Epidermal melanocyte (primary cell): ENCODE data around the gene SUSD4.
"Not testable (repeated sequence)": the region's sequence is repeated elsewhere in the genome, so short reads cannot be mapped to it uniquely, and the experiment has no call there.

Source experiments
- DNase-seq: peaks from one replicate; pipeline ENCODE4 v3.0.0; 2011; ENCODE audit warnings: low spot score; ENCODE audit not compliant: insufficient read length

The SUSD4 gene, protein sequence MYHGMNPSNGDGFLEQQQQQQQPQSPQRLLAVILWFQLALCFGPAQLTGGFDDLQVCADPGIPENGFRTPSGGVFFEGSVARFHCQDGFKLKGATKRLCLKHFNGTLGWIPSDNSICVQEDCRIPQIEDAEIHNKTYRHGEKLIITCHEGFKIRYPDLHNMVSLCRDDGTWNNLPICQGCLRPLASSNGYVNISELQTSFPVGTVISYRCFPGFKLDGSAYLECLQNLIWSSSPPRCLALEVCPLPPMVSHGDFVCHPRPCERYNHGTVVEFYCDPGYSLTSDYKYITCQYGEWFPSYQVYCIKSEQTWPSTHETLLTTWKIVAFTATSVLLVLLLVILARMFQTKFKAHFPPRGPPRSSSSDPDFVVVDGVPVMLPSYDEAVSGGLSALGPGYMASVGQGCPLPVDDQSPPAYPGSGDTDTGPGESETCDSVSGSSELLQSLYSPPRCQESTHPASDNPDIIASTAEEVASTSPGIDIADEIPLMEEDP

GRCh38 chr1:223363856-223364684, at the start of gene SUSD4:
SUSD4 (minus strand) TSS chr1:223364176; CDS start chr1:223363425, 751 bp downstream.
- no peak for DNase-seq

DNA sequence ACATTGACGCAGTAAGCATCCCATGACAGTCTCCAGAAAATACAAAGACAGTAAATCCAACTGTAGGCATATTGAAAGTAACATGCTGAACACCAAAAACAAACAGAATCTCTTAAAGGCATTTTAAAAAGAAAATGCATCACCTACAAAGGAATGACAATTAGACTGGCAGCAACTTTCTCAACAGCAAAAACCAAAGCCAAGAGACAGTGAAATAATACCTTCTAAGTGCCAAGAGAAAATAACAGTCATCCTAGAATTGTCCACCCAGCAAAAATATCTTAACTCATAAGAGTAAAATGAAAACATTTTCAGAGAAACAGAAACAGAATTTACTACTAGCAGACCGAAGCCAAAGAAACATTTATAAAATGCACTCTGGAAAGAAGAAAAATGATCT, 49.2 kb upstream of the SUSD4 start:
- DNase-seq = no peak

DNA sequence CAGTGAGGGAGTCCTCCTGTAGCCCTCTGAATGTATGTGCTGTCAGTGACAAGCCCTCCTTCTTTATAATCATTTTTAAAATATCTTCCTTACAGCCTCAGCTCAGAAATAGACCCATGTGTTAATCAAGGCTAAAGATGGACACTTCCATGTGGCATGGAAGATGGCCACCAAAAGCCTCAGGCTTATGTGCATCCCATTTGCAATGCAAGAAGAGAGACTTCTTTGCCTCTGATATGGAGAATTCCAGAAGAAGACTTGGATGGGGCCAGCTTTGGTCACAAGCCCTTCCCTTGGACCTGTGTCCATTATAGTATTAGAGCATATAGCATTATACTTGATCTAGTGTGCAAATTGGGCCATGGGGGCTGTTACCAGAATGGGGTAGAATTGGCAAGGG, 47.7 kb upstream of the SUSD4 start:
- DNase-seq = no peak

DNA sequence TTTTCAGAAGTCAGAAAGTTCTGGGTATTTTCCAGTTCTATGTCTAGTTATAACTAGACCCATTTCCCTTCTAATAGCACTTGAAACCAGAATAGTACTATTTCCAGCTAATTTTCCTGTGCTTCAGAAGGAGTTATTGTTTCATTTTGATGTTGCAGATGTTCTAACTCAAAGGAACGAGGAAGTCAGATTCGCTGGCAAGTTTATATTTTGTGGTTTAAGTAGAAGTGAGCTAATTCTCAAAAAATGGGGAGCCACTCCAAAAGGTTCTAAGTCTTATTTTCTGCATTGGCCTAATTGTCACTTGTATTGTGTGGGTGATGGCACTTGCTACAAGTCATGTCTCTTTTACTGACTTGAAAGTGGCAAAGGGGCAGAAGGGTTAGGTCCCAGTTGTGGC, 47.3 kb upstream of the SUSD4 start:
- no peak for DNase-seq

GRCh38 chr1:223410036-223410435, 46.1 kb upstream of the SUSD4 start:
- DNase-seq = no peak

DNA sequence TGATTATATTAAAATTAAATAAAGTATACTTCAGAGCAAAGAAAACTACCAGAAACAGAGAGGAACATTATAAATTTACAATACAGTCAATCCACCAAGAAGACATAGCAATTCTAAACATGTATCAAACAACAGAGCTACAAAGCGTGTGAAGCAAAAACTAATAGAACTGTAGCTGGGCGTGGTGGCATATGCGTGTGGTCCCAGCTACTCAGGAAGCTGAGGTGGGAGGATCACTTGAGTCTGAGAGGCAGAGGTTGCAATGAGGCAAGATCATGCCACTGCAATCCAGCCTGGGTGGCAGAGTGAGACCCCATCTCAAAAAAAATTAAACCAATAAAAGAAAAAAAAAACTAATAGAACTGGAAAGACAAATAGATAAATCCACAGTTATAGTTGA, 41.5 kb upstream of the SUSD4 start:
- DNase-seq = no peak

DNA sequence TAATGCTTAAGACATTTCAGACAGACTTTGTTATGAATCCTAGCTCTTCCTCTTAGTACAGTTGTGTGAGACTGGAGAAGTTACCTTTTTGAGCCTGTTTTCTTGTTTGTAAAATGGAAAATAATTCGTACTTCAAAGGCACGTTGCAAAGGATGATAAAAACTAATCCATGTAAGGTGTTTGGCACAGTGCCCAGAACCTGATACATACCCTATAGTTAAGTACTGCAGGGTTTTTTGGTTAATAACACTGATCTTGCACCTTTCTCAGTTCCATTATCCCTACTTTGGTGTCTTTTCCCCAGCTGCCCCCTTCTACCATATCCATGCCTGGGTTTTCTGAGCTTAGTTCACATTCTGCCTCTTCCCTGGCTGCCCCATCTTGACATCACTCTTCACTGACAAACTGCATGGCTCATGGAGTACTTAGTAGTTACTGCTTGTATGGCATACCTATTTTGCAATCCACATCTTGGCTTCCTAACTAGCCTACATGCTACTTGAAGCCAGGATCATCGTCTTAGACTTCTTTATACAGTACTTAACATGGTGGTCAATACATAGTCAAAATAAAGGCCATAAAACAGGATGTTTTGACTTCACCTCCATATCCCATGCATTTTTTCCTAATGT, 39.3 kb upstream of the SUSD4 start:
- no peak for DNase-seq

DNA sequence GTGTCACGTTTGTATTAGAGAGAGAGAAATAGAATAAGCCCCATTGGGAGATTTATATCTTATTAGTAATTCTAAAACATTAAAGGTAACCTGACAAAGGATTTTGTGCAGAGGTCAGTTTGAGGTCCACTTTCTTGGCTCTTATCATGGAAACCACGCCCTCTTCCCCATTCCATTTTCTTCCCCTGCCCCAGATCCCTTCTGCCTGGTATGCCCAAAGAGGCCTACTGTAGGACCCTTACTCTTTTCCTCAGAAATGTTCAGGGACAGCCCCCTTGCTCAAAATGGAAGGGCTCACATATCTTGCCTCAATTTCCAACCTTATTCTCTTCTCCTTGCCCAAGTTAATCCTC, 38.8 kb upstream of the SUSD4 start:
- DNase-seq = no peak

- no peak for DNase-seq
These were observed 38.2 kb upstream of the SUSD4 start for GRCh38 chr1:223401873-223402789.

DNA sequence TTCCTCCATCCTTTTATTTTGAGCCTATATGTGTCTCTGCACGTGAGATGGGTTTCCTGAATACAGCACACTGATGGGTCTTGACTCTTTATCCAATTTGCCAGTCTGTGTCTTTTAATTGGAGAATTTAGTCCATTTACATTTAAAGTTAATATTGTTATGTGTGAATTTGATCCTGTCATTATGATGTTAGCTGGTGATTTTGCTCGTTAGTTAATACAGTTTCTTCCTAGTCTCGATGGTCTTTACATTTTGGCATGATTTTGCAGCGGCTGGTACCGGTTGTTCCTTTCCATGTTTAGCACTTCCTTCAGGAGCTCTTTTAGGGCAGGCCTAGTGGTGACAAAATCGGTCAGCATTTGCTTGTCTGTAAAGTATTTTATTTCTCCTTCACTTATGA, 35.4 kb upstream of the SUSD4 start:
- DNase-seq = not testable (repeated sequence)

GRCh38 chr1:223394706-223395105, 30.7 kb upstream of the SUSD4 start:
- DNase-seq = no peak

DNA sequence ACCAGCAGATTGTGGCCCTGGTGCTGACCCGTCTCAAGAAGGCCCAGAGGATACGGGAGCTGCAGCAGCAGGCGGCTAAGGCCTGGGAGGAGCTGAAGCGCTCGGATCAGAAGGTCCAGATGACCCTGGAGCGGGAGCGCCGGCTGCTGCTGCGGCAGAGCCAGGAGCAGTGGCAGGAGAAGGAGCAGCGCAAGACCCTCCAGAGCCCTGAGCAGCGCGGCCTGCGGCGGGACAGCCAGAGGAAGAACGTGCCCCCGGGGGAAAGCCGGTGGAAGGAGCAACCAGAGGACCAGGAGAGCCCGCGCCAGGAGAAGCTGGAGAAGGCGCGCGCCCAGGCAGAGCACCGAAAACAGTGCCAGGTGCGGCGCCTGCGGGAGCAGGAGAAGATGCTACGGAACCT, 30.3 kb upstream of the SUSD4 start:
- no peak for DNase-seq

- no peak for DNase-seq
These were observed 29.6 kb upstream of the SUSD4 start, which contains the start of gene CCDC185 for GRCh38 chr1:223393275-223394214. CCDC185 (plus strand) TSS chr1:223393415; CDS start chr1:223393476, 61 bp downstream.

- DNase-seq = no peak
These were observed 26.6 kb upstream of the SUSD4 start for GRCh38 chr1:223390618-223391017.

DNA sequence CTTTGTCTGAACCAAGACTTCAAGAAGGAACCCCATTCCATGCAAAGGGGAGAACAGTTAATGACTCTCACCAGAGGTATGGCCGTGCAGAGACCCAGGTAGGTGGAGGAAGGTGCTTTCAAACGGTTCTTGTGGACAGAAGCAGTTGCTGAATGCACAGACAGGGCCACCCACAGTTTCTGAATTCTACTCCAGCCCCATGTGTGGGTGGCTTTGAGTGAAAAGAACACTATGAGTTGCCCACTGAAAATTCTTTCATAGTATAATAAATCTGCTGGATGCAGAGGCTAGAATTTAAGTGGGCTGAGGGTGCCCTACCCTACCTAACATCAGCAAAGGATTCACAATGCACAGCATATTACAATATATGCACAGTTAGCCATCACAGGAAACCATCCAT, 22.0 kb upstream of the SUSD4 start:
- DNase-seq = no peak

DNA sequence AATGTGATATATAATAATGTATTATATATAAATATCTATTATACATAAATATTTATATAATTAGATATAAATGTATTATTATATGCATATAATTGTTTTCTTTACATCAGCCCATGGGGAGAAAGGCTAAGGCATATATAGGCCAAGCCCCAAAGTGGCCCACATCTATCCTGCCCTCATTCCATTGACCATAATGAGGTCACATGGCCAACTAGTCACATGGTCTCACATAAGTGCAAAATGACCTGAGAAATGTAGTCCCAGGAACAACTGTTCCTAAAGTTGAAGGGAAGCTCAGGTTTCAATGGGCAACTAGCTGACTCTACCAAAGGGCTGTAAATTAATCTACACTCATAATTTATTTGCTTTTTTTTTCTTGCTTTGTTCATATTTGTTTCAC, 14.8 kb upstream of the SUSD4 start:
- no peak for DNase-seq

- no peak for DNase-seq
These were observed 10.2 kb upstream of the SUSD4 start for GRCh38 chr1:223374064-223374610.

- DNase-seq = no peak
These were observed 858 bp upstream of the SUSD4 start for GRCh38 chr1:223364685-223365382.
